Esophagus mucosa (tissue), 1 donor: Measurements from ENCODE around the gene KIF5B. TPM values are rescaled to one million over a fixed set of nuclear protein-coding genes. Genes with fewer than 3 reads are reported as not detected.
A peak's percentile ranks its signal among the peaks of the same experiment; 100 is the strongest.
"Not testable (repeated sequence)": the region's sequence is repeated elsewhere in the genome, so short reads cannot be mapped to it uniquely, and the experiment has no call there.

Source experiments
- ATAC-seq: fragments of 200-7000 bp; cut with Tn5 transposase; one replicate; pipeline ENCODE4 v1.9.1; 2020
- total RNA-seq: library from RNA; stranded (reverse); gene quantifications from one replicate; pipeline ENCODE4 v1.2.4, GENCODE V29; 2023
- donor health status: DM: yes; HTN: yes; CAD: no.

KIF5B gene
- total RNA-seq, 1 donor from 2014 or later = 52.0 TPM

DNA sequence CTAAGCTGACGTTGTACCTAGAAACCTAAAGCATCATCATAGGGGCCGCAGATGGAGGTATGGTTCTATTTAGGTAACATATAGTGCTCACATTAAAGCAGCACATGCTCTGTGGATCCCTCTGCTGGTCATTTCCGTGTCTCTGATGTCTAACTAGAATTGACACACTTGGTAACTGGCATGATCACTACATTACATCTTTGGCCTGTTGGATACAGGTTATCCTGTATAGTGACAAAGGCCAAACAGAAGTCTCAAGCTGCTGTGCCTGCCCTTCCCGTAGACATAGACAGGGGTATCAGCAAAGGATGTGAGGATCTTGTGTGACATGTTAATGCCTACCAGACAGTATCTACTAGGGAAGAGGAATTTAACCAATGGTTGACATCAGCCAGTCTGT is 51.2 kb downstream of the KIF5B start:
- ATAC-seq = peak; percentile 74

GRCh38 chr10:32004161-32004591 is 52.0 kb downstream of the KIF5B start:
- peak; percentile 55 for ATAC-seq

- no peak for ATAC-seq
Measured at GRCh38 chr10:32002531-32002930, 53.7 kb downstream of the KIF5B start.

DNA sequence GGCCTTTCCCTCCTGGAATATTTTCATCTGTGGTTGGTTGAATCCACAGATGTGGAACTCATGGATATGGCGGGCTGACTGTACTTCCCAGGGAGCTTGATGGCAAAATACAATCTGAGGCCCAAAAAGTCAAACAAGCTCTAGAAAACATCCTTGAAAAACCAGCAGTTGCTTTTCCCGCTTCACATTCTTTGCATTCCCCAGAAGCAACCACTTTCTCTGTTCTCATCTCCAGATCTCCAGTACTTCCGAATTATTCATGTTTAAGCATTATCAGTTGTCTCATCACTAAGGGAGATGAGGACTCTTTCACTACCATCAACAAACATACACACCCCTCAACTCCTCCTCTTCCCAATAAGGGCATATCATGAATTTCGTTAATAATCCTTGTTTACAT is 55.3 kb downstream of the KIF5B start:
- ATAC-seq = no peak

- no peak for ATAC-seq
Measured at GRCh38 chr10:31999836-32000235, 56.4 kb downstream of the KIF5B start.

- ATAC-seq = no peak
Measured at GRCh38 chr10:31999070-31999660, 57.1 kb downstream of the KIF5B start.

- no peak for ATAC-seq
Measured at GRCh38 chr10:31994926-31995325, 61.3 kb downstream of the KIF5B start.

DNA sequence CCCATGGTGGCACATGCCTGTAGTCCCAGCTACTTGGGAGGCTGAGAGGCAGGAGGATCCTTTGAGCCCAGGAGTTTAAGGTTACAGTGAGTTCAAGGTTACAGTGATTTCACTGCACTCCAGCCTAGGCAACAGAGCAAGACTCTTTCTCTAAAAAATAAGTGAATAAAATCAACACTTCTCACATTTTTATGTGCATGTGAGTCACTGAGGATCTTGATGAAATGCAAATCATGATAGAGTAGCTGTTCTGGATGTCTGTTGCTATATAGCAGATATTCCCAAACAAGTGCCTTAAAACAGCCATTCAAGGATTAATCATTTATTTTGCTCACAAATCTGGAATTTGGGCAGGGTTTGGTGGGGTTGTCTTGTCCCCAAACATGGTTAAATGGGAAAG is 65.3 kb downstream of the KIF5B start:
- ATAC-seq = no peak

GRCh38 chr10:31987786-31988185 is 68.4 kb downstream of the KIF5B start:
- not testable (repeated sequence) for ATAC-seq

GRCh38 chr10:31982111-31982510 is 74.1 kb downstream of the KIF5B start:
- no peak for ATAC-seq

- ATAC-seq = no peak
Measured at GRCh38 chr10:31980471-31980870, 75.8 kb downstream of the KIF5B start.

DNA sequence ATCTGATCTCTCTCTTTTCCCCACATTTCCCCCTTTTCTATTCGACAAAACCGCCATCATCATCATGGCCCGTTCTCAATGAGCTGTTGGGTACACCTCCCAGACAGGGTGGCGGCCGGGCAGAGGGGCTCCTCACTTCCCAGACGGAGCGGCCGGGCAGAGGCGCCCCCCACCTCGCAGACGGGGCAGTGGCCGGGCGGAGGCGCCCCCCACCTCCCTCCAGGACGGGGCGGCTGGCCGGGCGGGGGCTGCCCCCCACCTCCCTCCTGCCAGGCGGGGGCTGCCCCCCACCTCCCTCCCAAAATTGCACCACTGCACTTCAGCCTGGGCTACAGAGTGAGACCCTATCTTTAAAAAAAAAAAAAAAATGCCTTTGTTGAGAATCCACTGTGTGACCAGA is 77.2 kb downstream of the KIF5B start:
- ATAC-seq = not testable (repeated sequence)

DNA sequence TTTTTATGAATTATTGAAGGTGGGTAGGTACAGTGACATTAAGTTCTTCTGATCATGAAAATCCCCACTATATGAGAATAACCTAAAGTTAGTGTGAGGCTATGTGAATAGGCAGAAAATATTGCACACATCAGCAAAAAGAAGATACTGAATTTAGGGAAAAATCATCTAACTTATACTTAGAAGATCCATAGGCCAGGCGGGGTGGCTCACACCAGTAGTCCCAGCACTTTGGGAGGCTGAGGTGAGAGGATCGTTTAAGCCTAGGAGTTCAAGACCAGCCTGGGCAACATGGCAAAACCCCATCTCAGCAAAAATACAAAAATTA is 78.1 kb downstream of the KIF5B start:
- ATAC-seq = no peak

DNA sequence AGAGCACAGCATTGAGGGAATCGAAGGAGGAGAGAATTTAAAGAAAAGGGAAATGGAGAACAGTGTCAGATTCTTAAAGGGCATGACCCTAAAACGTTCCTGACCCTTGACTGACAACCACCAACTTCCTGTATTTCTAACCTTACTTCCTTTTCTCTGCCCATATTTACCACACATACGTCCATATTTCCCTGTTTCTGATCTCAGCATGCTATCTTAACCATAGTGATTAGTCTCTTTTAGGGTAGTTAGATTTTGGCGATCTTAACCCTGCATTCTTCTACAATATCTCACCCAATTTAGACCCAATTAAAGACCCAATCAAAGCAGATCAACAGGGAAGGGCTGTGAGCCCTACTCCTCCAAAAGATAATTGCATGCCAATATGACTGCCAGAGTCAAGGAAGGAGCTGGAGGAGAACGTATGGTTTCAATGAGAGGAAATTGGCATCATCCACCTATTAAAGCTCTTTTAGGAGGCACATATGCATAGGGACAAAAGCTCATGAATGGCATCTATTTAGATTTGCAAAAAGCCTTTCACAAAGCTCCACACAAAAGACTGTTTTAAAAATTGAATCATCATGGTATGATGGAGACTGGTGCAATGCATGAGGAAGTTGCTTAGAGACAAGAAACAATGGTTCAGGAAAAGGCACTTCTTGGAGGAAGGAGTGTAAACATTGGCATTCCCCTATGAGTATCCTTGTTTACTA is 78.6 kb downstream of the KIF5B start:
- ATAC-seq = peak; percentile 77

- no peak for ATAC-seq
Measured at GRCh38 chr10:31975157-31975765, 81.0 kb downstream of the KIF5B start.

DNA sequence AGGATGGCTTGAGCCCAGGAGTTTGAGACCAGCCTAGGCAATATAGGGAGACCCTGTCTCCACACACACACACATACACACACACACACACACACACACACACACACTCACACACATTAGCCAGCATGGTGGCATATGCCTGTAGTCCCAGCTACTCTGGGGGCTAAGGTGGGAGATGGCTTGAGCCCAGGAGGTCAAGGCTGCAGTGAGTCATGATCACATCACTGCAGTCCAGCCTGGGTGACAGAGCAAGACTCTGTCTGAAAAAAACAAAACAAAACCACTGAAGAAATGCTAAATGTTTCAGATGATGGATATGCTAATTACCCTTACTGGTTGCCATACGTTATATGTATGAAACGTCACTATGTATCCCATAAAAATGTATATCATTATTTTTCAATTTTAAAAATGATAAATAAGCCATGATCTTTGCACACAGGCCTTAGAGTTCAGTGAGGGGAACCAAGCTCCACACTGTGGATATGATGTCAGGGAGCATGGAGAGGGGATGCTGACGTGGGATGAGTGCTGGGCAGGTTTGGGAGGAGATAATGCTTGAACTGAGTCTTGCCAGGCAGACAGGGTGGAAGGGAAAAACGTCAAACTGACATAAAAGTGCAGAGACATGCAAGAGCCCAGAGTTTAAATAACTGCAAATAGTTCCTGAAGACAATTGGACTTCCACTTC is 81.6 kb downstream of the KIF5B start:
- no peak for ATAC-seq

- no peak for ATAC-seq
Measured at GRCh38 chr10:31972519-31973041, 83.6 kb downstream of the KIF5B start.

DNA sequence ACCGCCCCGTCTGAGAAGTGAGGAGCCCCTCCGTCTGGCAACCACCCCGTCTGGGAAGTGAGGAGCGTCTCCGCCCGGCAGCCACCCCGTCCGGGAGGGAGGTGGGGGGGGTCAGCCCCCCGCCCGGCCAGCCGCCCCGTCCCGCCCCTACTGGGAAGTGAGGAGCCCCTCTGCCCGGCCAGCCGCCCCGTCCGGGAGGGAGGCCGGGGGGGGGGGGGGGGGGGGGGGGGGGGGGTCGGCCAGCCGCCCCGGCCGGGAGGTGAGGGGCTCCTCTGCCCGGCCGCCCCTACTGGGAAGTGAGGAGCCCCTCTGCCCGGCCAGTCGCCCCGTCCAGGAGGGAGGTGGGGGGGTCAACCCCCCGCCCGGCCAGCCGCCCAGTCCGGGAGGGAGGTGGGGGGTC is 86.4 kb downstream of the KIF5B start:
- ATAC-seq = not testable (repeated sequence)

DNA sequence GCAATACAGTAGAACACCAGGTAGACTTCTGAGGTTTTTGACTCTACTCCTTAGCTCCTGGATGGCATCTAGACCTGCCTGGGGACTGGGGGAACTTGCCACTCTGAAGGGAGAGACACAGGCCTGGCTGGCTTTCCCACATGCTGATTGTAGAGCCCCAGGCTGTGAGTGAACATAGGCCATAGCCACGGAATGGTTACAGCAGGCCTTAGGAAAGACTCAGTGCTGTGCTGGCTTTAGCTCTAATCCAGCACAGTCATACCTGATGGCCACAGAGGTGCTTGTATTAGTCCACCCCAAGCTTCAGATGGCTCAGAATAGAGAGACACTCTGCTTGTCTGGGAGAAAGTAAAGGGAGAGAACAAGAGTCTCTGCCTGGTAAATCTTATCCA is 92.6 kb downstream of the KIF5B start:
- peak; percentile 82 for ATAC-seq

GRCh38 chr10:31962826-31963588 is 93.2 kb downstream of the KIF5B start:
- peak; percentile 52 for ATAC-seq

DNA sequence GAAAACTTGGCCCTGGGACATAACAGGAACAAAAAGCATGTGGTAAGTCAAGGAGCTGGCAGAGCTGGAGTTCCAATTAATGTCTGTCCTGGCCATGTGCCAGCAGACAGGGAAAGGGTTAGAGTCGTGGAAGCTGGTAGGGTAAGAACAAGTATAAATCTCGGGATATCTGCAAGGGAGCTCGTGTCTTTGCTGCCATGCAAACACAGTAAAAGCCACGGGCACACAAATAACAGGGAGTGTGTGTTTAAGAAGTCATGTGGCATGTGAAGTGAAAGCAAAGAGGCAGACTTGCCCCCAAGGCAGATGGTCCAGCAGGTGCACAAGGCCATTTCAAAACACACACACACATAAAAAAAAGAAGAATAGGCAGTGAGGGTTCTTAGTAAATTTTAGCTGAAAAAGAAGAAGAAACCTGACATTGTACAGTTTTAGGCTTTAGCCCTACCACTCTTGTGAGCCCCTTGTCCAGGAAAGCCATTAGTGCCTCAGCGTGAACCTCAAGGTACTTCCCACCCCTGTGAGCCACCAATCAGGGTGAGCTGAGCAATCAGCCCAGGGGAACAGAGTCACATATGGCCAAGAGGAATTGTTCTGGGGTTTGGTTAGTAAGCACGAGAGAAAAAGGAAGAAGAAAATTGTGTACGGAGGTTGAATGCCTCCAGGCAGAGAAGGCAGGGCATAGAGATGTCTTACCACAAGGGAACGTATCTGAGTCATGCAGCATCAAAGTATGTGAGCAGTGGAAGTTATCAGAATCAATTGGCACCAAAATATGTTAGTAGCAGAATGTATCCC is 94.7 kb downstream of the KIF5B start:
- ATAC-seq = peak; percentile 83
